ENCODE results near the gene PICK1. TPM values are rescaled to one million over a fixed set of nuclear protein-coding genes. Genes with fewer than 3 reads are reported as not detected.

PICK1 gene
- total and polyA plus RNA-seq, 2 of the 13 experiments (the other 11 are each of a cell fraction or from before 2014, with no cell fraction given), result 19.3 to 25.3 TPM

DNA sequence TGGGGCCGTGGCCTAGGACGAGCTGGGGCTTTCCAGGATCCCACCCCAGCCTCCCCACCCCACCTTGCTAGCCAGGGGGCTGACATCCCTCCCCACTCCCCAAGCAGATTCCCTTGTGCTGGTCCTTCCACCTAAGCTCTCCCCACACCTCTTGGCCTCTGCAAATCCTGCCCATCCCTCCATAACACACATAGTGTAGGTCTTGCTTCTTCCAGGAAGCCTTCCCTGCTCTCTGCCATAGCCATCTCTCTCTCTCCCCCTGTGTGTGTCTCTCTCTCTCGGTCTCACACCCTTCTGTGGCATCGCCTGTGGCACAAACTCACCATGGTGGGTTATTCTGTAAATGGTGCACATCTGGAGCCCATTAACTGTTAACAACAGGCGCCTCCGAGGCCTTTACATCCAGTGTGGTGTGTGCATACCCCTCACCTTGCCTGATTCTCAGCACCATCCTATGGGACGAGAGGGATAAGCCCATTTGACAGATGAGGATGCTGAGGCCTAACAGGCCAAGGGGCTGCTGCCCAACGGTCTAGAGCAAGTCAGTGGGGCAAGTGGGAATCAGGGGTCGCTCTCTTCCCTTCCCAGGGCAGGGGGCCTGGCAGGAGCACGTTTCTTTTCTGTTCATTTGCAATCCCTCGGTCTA is 22.2 kb upstream of the PICK1 start:
- Histone ChIP-seq H3K4me2 (ENCODE audit: low read depth, low read length) (peak overlapping the region; percentile 55; the same call in 1 of the 2 replicates), H4K20me1 (ENCODE audit: insufficient read depth, low read length) (no peaks in the 10 kb centered on the region), H3K27ac (ENCODE audit: extremely low read length, insufficient read depth, low read length) (no peak overlapping the region), H3K36me3 (replicated peaks in 1 of 2; ENCODE audit: control insufficient read depth in 1 of 2, insufficient read depth in 2 of 2, low read length in 2 of 2) (no peaks in the 10 kb centered on the region), H2AFZ (ENCODE audit: low read length) (no peak overlapping the region), H3K27me3 (ENCODE audit: control insufficient read depth in 1 of 2, insufficient read depth in 2 of 2, low read length in 2 of 2) (peaks cover 1 to 34% of the 10 kb centered on the region in 2 experiments; a peak in 3 of 5 replicates), H3K4me1 (ENCODE audit: insufficient read depth, low read length) (peaks cover 80% of the 10 kb centered on the region), H3K9me3 (ENCODE audit: low read length) (no peaks in the 10 kb centered on the region), H3K9ac (ENCODE audit: insufficient read depth, low read depth, low read length) (no peak overlapping the region), H3K79me2 (ENCODE audit: insufficient read depth, low read length) (no peaks in the 10 kb centered on the region), H3K4me3 (replicated peaks in 1 of 3; ENCODE audit: insufficient read depth in 1 of 3, low read depth in 2 of 3, low read length in 3 of 3) (peak overlapping the region in 1 of 3 experiments; percentile 19; a peak in 1 of 6 replicates)
- POLR2A ChIA-PET, result interaction anchor here (0.8 kb wide), 1 partner anchor 22 kb away, joined by 4 read pairs; the partner anchor contains the start of gene PICK1
- in situ Hi-C loops (cut with HindIII; ENCODE audit: extremely low pct_ligation_motif_present, low pct_unique_long_range_greater_than_20kb), result no loop called here
- peak; percentile 85 for TF ChIP-seq ZNF629 (CRISPR knock-in tag; conservative IDR thresholded peaks at IDR 0.05)
- no peak for TF ChIP-seq FOSL2 (CRISPR knock-in tag; IDR thresholded peaks at IDR 0.05)
- TF ChIP-seq, protein P1, sequence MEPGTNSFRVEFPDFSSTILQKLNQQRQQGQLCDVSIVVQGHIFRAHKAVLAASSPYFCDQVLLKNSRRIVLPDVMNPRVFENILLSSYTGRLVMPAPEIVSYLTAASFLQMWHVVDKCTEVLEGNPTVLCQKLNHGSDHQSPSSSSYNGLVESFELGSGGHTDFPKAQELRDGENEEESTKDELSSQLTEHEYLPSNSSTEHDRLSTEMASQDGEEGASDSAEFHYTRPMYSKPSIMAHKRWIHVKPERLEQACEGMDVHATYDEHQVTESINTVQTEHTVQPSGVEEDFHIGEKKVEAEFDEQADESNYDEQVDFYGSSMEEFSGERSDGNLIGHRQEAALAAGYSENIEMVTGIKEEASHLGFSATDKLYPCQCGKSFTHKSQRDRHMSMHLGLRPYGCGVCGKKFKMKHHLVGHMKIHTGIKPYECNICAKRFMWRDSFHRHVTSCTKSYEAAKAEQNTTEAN (CRISPR knock-in tag; conservative IDR thresholded peaks at IDR 0.05), result no peak
- peak; percentile 25; the same call in 1 of the 2 replicates for TF ChIP-seq ZMYM3 (CRISPR knock-in tag; IDR thresholded peaks at IDR 0.05)
- CTCF ChIA-PET (ENCODE audit: low intra/inter-chr PET ratio, low total read pairs), result no interaction called here
- no peak for DNase-seq (ENCODE audit: low spot score)
- no peak for FAIRE-seq
- intact Hi-C loops (cut with micrococcal nuclease; ENCODE audit: unreplicated experiment), result no loop called here
- WGBS (ENCODE audit: low lambda C conversion rate), result 65% methylated on average over 8 of the region's 11 CpGs
- ATAC-seq, result no peak
- no TSS peak for BruUV-seq (replicated peaks)

DNA sequence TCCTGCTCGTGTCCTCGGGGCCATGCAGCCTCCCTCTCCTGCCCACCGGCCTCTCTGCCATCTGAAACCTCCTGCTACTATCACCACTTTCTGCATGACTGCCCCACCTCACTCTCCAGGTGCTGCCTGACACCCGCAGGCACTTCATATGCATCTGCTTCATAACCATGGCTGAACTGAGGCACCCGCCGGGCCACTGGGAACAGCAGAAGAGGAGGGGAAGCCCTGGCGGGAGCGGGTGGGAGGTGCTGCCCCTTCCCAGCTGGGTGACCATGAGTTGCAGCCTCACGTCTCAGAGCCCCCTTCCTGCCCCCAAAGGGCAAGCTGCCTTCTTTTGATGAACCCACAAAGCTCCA is 21.7 kb upstream of the PICK1 start:
- Histone ChIP-seq H3K79me2 (ENCODE audit: insufficient read depth, low read length) (no peaks in the 10 kb centered on the region), H2AFZ (ENCODE audit: low read length) (no peak overlapping the region), H3K9ac (ENCODE audit: insufficient read depth, low read depth, low read length) (no peak overlapping the region), H3K27me3 (ENCODE audit: control insufficient read depth in 1 of 2, insufficient read depth in 2 of 2, low read length in 2 of 2) (peaks cover 1 to 29% of the 10 kb centered on the region in 2 experiments; a peak in 3 of 5 replicates), H3K9me3 (ENCODE audit: low read length) (no peaks in the 10 kb centered on the region), H3K4me2 (ENCODE audit: low read depth, low read length) (no peak overlapping the region), H3K4me1 (ENCODE audit: insufficient read depth, low read length) (peaks cover 80% of the 10 kb centered on the region), H3K4me3 (replicated peaks in 1 of 3; ENCODE audit: insufficient read depth in 1 of 3, low read depth in 2 of 3, low read length in 3 of 3) (no peak overlapping the region), H3K36me3 (replicated peaks in 1 of 2; ENCODE audit: control insufficient read depth in 1 of 2, insufficient read depth in 2 of 2, low read length in 2 of 2) (no peaks in the 10 kb centered on the region), H3K27ac (ENCODE audit: extremely low read length, insufficient read depth, low read length) (no peak overlapping the region), H4K20me1 (ENCODE audit: insufficient read depth, low read length) (no peaks in the 10 kb centered on the region)
- intact Hi-C loops (cut with micrococcal nuclease; ENCODE audit: unreplicated experiment) (no loop called here), in situ Hi-C loops (cut with HindIII; ENCODE audit: extremely low pct_ligation_motif_present, low pct_unique_long_range_greater_than_20kb) (no loop called here)
- TF ChIP-seq BCL6 (CRISPR knock-in tag; IDR thresholded peaks at IDR 0.05) (no peak), CREM (IDR thresholded peaks at IDR 0.05) (no peak), CREM (CRISPR knock-in tag; IDR thresholded peaks at IDR 0.05) (no peak), RFX3 (CRISPR knock-in tag; IDR thresholded peaks at IDR 0.05) (no peak), THYN1 (CRISPR knock-in tag; IDR thresholded peaks at IDR 0.05; ENCODE audit: borderline replicate concordance, low read depth) (no peak), FOXK1 (CRISPR knock-in tag; IDR thresholded peaks at IDR 0.05; ENCODE audit: borderline replicate concordance, low read depth) (no peak)
- TF ChIP-seq, protein P2, sequence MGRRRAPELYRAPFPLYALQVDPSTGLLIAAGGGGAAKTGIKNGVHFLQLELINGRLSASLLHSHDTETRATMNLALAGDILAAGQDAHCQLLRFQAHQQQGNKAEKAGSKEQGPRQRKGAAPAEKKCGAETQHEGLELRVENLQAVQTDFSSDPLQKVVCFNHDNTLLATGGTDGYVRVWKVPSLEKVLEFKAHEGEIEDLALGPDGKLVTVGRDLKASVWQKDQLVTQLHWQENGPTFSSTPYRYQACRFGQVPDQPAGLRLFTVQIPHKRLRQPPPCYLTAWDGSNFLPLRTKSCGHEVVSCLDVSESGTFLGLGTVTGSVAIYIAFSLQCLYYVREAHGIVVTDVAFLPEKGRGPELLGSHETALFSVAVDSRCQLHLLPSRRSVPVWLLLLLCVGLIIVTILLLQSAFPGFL (CRISPR knock-in tag; IDR thresholded peaks at IDR 0.05), result no peak
- TF ChIP-seq, protein P3, sequence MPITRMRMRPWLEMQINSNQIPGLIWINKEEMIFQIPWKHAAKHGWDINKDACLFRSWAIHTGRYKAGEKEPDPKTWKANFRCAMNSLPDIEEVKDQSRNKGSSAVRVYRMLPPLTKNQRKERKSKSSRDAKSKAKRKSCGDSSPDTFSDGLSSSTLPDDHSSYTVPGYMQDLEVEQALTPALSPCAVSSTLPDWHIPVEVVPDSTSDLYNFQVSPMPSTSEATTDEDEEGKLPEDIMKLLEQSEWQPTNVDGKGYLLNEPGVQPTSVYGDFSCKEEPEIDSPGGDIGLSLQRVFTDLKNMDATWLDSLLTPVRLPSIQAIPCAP (CRISPR knock-in tag; IDR thresholded peaks at IDR 0.05; ENCODE audit: low read depth), result no peak
- TF ChIP-seq, protein P4, sequence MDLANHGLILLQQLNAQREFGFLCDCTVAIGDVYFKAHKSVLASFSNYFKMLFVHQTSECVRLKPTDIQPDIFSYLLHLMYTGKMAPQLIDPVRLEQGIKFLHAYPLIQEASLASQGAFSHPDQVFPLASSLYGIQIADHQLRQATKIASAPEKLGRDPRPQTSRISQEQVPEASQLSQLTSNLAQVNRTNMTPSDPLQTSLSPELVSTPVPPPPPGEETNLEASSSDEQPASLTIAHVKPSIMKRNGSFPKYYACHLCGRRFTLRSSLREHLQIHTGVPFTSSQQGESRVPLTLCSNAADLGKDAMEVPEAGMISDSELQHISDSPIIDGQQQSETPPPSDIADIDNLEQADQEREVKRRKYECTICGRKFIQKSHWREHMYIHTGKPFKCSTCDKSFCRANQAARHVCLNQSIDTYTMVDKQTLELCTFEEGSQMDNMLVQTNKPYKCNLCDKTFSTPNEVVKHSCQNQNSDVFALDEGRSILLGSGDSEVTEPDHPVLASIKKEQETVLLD (CRISPR knock-in tag; IDR thresholded peaks at IDR 0.05; ENCODE audit: low read depth), result no peak
- TF ChIP-seq, protein P5, sequence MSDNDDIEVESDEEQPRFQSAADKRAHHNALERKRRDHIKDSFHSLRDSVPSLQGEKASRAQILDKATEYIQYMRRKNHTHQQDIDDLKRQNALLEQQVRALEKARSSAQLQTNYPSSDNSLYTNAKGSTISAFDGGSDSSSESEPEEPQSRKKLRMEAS (IDR thresholded peaks at IDR 0.05), result no peak
- ChIA-PET CTCF (ENCODE audit: low intra/inter-chr PET ratio, low total read pairs) (no interaction called here), POLR2A (no interaction called here)
- DNase-seq (ENCODE audit: low spot score) (no peak), FAIRE-seq (no peak), ATAC-seq (no peak)
- 28% methylated on average over 8 of the region's 9 CpGs for WGBS (ENCODE audit: low lambda C conversion rate)
- BruUV-seq (replicated peaks), result no TSS peak

Data from HepG2 (cell line).